Occipital lobe (tissue), 2 donors: Measurements from ENCODE around the gene UPK1A. TPM values are rescaled to one million over a fixed set of nuclear protein-coding genes. Genes with fewer than 3 reads are reported as not detected.

ENCODE experiments used
- DNase-seq: peaks from one replicate; lab custom pipeline; 2025; lab: John Stamatoyannopoulos, UW
- total RNA-seq: library from RNA; depleted of rRNA; stranded (reverse); fragments of >200 nt; gene quantifications from one replicate; pipeline ENCODE4 v1.2.3, GENCODE V29; 2014

Gene UPK1A
- not detected for total RNA-seq

DNA sequence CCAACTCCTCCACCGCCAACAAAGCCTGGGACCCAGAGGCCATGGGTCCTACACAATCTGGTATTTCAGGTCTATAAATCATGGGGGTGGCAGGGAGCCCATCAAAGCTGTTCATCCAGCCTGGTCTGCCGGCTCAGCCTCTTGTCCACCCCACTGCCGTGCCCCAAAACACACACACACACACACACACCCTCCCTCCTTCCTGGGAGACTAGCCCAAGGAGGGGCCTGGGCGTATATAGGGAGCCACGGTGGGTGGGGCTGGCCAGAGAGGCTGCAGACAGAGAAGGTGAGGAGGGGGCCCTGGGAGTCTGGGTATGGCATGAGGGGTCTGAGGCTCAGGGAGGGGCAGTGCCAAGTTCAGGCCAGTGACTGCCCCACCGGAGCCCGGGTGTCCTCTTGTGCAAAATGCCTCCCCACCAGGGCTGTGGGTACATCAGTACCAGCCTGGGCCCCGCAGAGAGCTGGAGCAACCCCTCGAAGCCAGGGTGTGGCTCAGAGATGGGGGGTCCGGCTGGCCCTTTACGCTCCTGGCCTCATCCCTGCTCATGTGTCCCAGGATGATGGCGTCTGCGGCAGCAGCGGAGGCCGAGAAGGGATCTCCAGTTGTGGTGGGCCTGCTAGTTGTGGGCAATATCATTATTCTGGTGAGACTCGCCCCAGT, at the start of gene UPK1A:
TSS of gene UPK1A (plus strand) at position 267 of the 663 bp plus-strand sequence. CDS start at position 563, 296 bp downstream.
- no peak for DNase-seq

DNA sequence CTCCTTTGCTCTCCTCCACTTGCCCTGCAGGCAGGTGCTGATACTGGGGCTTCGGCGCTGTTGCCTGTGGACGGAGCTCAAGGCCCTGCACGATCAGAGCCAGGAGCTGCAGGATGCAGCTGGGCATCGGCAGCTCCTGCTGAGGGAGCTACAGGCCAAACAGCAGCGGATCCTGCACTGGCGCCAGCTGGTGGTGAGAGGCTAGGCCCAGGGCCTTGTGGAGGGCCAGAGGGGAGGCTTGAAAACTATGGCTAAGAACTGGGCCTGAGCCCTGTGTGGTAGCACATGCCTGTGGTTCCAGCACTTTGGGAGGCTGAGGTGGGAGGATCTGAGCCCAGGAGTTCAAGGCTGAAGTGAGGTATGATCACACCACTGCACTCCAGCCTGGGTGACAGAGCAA, 47.5 kb upstream of the UPK1A start:
- DNase-seq, result no peak

DNA sequence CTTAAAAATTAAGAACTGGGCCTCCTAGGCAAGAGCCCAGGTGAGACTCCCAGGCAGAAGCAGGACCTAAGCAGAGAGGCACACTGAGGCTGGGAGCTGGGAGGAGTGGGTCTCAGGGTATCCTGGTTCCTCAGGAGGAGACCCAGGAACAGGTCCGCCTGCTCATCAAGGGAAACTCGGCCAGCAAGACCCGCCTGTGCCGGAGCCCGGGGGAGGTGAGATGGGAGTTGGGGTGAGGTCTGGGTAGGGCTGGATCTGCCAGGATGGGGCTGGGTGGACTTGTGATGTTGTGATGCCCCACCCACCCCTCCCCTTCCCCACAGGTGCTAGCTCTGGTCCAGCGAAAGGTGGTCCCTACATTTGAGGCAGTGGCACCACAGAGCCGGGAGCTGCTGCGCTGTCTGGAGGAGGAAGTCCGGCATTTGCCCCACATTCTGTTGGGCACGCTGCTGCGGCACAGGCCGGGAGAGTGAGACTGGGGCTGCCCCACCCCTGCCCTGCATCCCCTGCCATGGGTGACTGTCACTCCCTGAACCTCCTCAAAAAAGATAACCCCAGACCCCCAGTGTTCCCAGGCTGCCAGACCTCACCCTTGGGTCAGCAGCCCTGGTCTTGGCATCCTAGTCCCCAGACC, 46.9 kb upstream of the UPK1A start:
- no peak for DNase-seq

DNA sequence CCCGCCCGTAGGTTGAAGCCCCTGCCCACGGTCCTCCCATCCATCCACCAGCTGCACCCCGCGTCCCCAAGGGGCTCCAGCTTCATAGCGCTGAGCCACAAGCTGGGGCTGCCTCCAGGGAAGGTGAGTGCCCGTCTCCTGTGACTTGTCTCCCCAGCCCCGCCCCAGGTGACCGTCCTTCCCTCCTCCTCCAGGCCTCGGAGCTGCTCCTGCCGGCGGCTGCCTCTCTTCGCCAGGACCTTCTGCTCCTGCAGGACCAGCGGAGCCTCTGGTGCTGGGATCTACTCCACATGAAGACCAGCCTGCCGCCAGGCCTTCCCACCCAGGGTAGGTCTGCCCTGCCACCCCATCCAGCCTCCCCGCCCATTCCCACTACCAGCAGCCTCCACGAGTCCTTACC, 46.3 kb upstream of the UPK1A start:
- DNase-seq, result no peak

DNA sequence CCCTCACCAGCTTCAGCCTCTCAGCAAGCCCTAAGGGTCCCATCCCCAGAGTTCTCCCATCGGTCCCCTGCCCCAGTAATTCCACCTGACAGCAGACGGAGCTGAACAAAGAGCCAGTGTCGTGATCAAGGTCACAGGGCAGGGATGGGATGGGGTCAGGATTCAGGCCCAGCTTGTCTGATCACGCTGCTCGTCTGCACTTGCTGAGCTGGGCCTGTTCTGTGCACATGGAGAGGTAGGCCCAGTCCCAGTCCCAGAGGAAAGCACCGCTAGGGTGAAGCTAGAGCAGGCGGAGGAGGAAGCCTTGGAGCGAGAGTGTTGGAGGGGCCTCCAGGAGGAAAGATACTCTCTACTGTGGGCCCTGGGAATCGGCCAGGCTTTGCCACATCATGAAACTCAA, 44.6 kb upstream of the UPK1A start:
- DNase-seq, result no peak

DNA sequence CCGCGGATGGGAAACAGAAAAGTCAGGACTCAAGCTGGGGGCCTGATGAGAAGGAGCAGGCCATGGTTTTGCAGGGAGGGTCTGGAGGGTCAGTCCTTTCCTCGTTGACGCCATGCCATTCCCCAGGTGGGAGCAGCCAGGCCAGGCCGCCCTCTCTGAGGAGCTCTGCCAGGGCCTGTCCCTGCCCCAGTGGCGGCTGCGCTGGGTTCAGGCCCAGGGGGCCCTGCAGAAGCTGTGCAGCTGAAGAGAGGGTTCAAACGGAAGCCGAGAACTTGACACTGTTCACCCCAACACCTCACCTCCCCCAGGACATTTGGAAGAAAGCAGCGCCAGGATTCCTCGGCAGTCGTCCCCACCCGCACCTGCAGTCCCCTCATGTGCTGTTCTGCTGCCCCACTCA, 43.6 kb upstream of the UPK1A start:
- DNase-seq, result no peak

DNA sequence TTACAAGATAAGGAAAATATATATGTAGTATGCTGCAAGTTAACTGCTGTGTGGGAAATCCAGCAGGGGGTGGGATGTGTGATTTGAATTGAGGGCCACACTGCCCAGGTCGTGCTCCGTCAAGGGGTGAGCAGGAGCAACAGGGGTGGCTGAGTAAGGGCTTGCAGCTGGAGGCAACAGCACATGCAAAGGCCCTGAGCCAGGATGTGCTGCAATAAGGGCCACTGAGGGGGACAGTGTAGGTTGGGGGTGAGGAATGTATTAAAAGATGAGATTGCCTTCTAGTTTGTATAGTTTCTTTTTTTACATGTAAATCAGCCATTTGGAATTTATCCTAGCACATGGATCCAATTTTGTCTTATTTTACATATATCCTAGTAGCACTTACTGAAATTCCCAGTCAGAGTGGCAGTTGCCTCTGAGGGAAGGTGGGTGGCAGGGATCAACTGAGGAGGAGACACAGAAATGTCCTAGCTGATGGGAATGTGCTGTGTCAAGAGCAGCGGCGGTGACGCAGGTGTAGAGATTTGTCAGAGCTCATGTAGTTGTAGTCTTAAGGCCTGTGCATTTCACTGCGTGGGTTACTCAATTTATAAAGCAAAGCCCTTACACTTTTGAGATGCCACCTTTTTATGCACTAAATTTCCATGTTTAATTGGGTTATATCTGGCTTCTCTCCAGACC, 42.8 kb upstream of the UPK1A start:
- no peak for DNase-seq

DNA sequence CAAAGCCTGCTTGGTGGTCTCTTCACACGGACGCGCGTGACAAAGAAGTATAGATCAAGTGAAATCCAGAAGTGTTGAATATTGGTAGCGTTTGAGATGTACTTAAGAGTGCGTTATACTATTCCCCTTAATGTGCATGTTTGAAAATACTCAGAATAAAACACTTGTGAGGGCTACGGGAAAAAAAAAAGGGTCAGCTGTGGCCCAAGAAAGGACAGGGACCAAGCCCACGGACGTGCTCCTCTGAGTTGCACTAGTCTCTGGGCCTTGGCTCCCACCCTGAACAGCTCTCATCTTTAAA, 38.1 kb upstream of the UPK1A start:
- no peak for DNase-seq

DNA sequence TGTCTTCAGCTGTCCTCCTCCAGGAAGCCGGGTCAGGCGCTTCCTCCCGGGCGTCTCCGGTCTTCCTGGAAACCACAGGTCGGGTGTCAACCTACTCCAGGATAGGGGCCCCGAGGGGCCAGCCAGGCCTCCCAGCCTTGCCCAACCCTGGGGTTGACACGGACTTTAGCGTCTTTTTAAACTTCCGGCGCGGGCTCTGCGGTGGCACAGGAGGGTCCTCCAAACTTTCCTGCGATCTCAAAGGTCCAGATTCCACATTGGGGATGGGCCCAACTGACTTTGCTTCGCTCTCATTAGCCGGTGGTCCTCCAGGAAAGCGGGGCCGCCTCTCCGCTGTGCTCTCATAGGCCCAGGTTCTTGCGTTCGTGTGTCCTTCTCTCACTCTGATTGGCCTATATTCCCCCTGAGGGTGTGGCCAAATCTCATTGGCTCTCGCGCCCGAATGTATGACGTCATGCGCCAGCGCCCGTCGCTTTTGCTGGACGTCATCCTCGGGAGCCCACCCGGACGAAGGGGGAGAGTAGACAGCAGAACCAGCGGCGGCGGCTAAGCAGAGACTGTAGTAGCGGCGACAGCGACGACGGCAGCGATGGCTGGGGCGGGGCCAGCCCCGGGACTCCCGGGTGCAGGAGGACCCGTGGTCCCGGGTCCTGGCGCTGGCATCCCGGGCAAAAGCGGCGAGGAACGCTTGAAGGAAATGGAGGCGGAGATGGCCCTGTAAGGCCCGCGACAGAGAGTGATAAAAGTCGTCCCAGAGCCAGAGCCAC, 37.6 kb upstream of the UPK1A start, which contains the start of gene RBM42:
TSS of gene RBM42 (plus strand) at position 472 of the 767 bp plus-strand sequence. CDS start at position 590, 118 bp downstream.
- peak; percentile 92 for DNase-seq

DNA sequence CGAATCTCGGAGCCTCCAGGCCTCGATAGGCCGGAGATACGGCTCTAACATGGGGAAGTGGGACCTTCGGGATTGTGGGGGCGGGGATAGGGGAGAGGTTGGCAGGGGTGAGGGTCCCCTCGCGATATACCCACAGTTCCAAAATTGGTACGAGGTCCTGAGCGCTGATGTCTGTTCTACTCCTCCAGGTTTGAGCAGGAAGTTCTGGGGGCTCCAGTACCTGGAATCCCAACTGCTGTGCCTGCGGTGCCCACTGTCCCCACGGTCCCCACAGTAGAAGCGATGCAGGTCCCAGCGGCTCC, 37.0 kb upstream of the UPK1A start:
- DNase-seq, result no peak

DNA sequence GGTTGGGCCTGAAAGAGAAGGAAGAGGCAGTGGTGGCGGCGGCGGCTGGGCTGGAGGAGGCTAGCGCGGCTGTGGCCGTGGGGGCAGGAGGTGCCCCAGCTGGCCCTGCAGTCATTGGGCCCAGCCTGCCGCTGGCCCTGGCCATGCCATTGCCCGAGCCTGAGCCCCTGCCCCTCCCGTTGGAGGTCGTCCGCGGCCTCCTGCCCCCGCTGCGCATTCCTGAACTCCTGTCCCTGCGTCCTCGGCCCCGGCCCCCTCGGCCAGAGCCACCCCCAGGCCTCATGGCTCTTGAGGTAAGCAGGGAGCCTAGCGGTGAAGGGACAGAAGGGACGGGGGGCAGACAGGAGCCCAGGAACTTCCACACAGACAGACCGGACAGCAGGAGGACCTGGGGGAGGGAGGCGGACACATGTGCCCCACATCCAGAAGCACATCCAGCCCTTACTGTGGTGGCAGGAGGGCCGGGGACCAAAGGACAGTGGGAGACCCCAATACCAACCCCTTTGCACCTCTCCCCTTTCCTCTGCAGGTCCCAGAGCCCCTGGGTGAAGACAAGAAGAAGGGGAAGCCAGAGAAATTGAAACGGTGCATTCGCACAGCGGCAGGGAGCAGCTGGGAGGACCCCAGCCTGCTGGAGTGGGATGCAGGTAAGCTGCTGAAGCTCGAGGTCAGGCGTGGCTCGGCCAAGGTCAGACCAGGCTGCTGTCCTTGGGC, 32.4 kb upstream of the UPK1A start:
- no peak for DNase-seq

DNA sequence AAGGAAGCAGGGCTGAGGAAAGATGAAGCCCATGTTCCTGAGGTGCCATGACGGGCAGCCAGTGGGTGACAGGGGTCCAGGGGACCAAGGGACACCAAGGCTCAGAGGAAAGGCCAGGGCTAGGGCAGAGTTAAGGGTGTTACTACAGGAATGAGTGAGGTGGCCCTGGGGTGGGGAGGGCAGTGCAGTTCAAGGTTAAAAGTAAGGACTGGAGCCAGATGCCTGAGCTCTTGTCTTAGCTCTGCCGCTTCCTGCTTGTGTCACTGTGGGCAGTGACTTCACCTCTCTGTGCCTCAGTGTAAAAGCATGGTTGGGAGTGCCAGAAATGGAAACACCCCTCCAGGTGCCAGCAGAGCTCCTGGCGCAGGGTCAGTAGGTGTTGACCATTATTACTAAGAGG, 29.7 kb upstream of the UPK1A start:
- DNase-seq, result no peak

DNA sequence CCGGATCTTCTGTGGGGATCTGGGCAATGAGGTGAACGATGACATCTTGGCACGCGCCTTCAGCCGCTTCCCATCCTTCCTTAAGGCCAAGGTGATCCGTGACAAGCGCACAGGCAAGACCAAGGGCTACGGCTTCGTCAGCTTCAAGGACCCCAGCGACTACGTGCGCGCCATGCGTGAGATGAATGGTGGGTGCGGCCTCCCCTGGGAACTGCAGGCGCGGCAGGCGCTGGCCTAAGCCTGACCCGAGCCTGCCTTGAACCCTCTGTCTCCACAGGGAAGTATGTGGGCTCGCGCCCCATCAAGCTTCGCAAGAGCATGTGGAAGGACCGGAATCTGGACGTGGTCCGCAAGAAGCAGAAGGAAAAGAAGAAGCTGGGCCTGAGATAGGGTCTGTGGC, 29.2 kb upstream of the UPK1A start:
- no peak for DNase-seq

DNA sequence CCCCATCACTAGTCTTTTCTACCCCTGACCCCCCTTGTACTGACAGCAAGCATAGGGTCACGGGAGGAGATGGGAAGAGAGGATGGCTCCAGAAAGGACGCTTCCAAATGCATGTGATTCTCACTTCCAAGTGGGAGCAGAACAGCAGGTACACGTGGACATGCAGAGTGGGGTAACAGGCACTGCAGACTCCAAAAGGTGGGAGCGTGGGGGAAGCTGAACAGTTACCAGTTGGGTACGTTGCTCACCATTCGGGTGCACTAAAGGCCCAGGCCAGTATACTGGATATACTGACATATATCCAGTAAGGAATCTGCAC, 27.0 kb upstream of the UPK1A start:
- DNase-seq, result no peak

DNA sequence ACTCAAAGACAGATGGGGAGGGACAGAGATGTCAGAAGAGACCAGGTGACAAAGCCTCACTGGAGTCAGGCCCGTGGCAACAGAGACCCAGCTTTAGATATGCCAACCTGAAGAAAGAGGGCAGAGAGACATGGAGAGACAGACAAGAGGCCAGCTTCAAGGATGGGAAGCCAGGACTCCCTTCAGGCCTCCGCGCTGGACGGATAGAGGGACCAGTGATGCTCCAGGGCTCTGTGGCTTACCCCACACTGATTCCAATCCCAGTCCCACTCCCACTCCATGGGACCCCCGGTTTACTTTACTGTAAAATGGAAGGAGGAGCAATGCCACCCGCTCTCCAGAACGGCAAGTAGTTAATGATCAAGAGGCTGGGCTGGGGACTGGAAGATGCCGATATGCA, 26.5 kb upstream of the UPK1A start:
- no peak for DNase-seq

DNA sequence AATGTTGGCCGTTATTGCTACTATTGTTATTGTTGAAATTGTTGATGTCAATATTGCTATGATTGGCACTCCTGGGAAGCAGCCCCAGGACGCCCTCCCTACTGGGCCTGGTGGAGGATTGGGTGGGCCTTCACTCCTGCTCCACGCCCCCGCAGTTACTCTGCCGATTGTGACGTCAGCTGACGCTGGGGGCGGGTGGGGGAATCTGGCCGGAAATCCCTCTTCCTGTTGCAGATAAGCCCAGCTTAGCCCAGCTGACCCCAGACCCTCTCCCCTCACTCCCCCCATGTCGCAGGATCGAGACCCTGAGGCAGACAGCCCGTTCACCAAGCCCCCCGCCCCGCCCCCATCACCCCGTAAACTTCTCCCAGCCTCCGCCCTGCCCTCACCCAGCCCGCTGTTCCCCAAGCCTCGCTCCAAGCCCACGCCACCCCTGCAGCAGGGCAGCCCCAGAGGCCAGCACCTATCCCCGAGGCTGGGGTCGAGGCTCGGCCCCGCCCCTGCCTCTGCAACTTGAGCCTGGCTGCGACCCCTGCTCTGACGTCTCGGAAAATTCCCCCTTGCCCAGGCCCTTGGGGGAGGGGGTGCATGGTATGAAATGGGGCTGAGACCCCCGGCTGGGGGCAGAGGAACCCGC, 24.7 kb upstream of the UPK1A start, which contains the start of gene ETV2:
TSS of gene ETV2 (plus strand) at position 231 of the 637 bp plus-strand sequence. CDS start 716 bp downstream, outside the sequence.
- no peak for DNase-seq

DNA sequence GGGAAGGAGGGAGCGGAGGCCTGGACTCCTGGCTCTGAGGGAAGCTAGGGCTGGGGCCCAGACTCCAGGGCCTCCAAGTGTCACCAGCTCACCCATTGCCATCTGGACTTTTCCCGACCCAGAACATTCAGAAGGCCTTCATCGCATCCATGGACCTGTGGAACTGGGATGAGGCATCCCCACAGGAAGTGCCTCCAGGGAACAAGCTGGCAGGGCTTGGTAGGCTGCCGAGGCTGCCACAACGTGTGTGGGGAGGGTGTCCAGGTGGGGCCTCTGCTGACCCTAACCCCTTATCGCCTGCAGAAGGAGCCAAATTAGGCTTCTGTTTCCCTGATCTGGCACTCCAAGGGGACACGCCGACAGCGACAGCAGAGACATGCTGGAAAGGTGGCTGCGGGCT, 24.0 kb upstream of the UPK1A start:
- DNase-seq, result no peak

DNA sequence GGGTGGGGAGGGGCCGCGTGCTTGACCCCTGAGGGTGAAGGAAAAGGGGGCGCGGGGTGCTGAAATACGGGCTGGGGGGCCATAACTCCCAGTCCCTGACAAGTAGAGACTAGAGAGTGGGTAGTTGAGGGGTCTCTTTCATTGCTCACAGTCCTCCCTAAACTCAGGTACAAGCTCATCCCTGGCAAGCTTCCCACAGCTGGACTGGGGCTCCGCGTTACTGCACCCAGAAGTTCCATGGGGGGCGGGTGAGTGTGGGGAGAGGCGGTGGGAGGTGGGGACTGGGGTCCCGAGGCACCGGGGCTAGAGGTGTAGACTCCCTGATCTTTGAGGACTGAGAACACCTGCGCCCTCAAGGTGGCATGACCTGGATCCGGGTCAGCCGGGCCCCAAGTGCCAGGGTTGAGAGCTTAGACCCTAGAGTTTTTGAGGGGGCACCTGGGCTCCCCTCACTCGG, 23.5 kb upstream of the UPK1A start:
- no peak for DNase-seq

DNA sequence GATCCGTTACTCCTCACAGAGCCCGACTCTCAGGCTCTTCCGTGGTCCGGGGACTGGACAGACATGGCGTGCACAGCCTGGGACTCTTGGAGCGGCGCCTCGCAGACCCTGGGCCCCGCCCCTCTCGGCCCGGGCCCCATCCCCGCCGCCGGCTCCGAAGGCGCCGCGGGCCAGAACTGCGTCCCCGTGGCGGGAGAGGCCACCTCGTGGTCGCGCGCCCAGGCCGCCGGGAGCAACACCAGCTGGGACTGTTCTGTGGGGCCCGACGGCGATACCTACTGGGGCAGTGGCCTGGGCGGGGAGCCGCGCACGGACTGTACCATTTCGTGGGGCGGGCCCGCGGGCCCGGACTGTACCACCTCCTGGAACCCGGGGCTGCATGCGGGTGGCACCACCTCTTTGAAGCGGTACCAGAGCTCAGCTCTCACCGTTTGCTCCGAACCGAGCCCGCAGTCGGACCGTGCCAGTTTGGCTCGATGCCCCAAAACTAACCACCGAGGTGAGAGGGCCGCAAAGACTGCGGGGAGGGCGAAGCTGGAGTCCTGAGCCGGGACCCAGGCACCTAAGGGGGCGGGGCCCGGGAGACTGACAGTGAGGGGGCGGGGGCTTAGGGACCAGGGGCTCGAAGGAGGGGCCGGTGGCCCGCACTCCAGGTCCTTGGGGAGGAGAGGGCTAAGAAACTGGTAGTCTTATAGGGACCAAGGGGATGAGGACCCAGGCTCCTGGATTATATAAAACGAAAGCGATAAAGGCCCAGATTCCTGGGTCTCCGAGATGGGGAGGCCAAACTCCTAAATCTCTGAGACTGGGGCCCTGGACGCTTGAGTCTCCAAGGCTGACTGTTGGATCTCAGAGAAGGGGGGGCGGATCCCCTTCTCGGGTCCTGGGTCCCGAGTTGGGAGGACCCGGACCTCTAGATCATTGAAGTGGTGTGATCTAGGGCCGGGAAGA, 22.8 kb upstream of the UPK1A start:
- DNase-seq, result peak; percentile 53
